HCT116 (cell line): ENCODE data around the gene CCDC154. TPM values are rescaled to one million over a fixed set of nuclear protein-coding genes. Genes with fewer than 3 reads are reported as not detected.
A peak's percentile ranks its signal among the peaks of the same experiment; 100 is the strongest.

Source experiments
- ATAC-seq: fragments of 200-7000 bp; cut with Tn5 transposase; 2 replicates; pipeline ENCODE4 v1.9.1; 2020; ENCODE audit warnings: mild to moderate bottlenecking, moderate library complexity
- BruUV-seq: library from RNA; stranded (reverse); fragments of 400-500 nt; replicated peaks from 2 replicates; lab custom pipeline; 2021; lab: Mats Ljungman, UMichigan
- CTCF ChIA-PET: fragments of 300-600 bp; sonication (Branson Sonifier 250); formaldehyde crosslinking; loops from one replicate; lab custom pipeline; 2021; ENCODE audit warnings: antibody characterized with exemption; lab: Charles Lee
- POLR2A ChIA-PET: fragments of 300-600, 350-600 bp; sonication (Branson Sonifier 250); formaldehyde crosslinking; loops from one replicate; lab custom pipeline; 2021; ENCODE audit warnings: antibody characterized with exemption; lab: Charles Lee
- RAD21 ChIA-PET, 2 experiments: fragments of 300-600 bp; sonication (Branson Sonifier 250); formaldehyde crosslinking; loops; one replicate each; lab custom pipeline; 2023; ENCODE audit warnings: low total read pairs in 2 of 2; ENCODE audit not compliant: uncharacterized antibody in 2 of 2, unreplicated experiment in 2 of 2, low non-redundant PET in 1 of 2; lab: Charles Lee
- DNase-seq: peaks from one replicate; pipeline ENCODE4 v3.0.0-alpha.2; 2010; ENCODE audit warnings: low read depth, low spot score
- H2AFZ ChIP-seq: fragments of 200-600 bp; shearing (Covaris generic), sonication (generic); 2 replicates; pipeline ENCODE4 v1.6.1; 2017; ENCODE audit warnings: low read depth, mixed run types, mixed read lengths, antibody characterized with exemption, low read length; ENCODE audit not compliant: poor library complexity, severe bottlenecking
- H3K27ac ChIP-seq: 2 replicates; pipeline ENCODE4 v1.5.1; 2012; ENCODE audit warnings: low read depth, low read length
- H3K27me3 ChIP-seq: fragments of 200-600 bp; sonication (generic); 2 replicates; pipeline ENCODE4 v1.6.1; 2016; ENCODE audit warnings: mixed run types, low read length, mixed read lengths; ENCODE audit not compliant: insufficient read depth
- H3K36me3 ChIP-seq, 2 experiments: fragments of 200-500 bp in 1 of 2; fragments of 200-600 bp in 1 of 2; sonication (Bioruptor generic) in 1 of 2; sonication (generic) in 1 of 2; 2 replicates each; pipeline versions ENCODE4 v1.5.1 to v1.6.1; 2014 to 2016; ENCODE audit warnings: low read length in 2 of 2, inconsistent platforms in 1 of 2, mixed read lengths in 1 of 2, mixed run types in 1 of 2; ENCODE audit not compliant: insufficient read depth in 2 of 2, control insufficient read depth in 1 of 2
- H3K4me1 ChIP-seq, 2 experiments: fragments of 200-600 bp in 1 of 2; sonication (generic) in 1 of 2; 2 replicates each; pipeline versions ENCODE4 v1.5.1 to v1.6.1; 2012 to 2017; ENCODE audit warnings: low read length in 2 of 2, inconsistent platforms in 1 of 2, mild to moderate bottlenecking in 1 of 2, mixed read lengths in 1 of 2, mixed run types in 1 of 2, moderate library complexity in 1 of 2; ENCODE audit not compliant: insufficient read depth in 2 of 2, control insufficient read depth in 1 of 2
- H3K4me2 ChIP-seq: fragments of 200-600 bp; sonication (generic); 2 replicates; pipeline ENCODE4 v1.6.1; 2017; ENCODE audit warnings: mixed run types, low read length, mixed read lengths
- H3K4me3 ChIP-seq, 2 experiments: fragments of 200-600 bp in 1 of 2; sonication (generic) in 1 of 2; replicated peaks in 1 of 2; 2 replicates each; pipeline ENCODE4 v1.5.1; 2011 to 2016; ENCODE audit warnings: low read length in 2 of 2, control low read depth in 1 of 2, low read depth in 1 of 2, mild to moderate bottlenecking in 1 of 2, mixed read lengths in 1 of 2, mixed run types in 1 of 2
- H3K79me2 ChIP-seq: fragments of 200-600 bp; sonication (generic); 2 replicates; pipeline ENCODE4 v1.6.1; 2017; ENCODE audit warnings: mild to moderate bottlenecking, mixed run types, low read length, moderate library complexity, mixed read lengths; ENCODE audit not compliant: insufficient read depth
- H3K9ac ChIP-seq: fragments of 200-600 bp; sonication (generic); 2 replicates; pipeline ENCODE4 v1.6.1; 2016; ENCODE audit warnings: low read length, mixed read lengths
- H3K9me2 ChIP-seq: fragments of 200-600 bp; sonication (generic), shearing (Covaris generic); 2 replicates; pipeline ENCODE4 v1.6.1; 2017; ENCODE audit warnings: mixed run types, mild to moderate bottlenecking, moderate library complexity; ENCODE audit not compliant: insufficient read depth
- H3K9me3 ChIP-seq, 2 experiments: fragments of 200-500 bp in 1 of 2; fragments of 200-600 bp in 1 of 2; sonication (Bioruptor generic) in 1 of 2; sonication (generic) in 1 of 2; 2 replicates each; pipeline ENCODE4 v1.6.1; 2014 to 2017; ENCODE audit warnings: low read length in 2 of 2, mixed read lengths in 2 of 2, inconsistent platforms in 1 of 2, low read depth in 1 of 2, mild to moderate bottlenecking in 1 of 2, mixed run types in 1 of 2, moderate library complexity in 1 of 2; ENCODE audit not compliant: control insufficient read depth in 1 of 2, insufficient read depth in 1 of 2
- H4K20me1 ChIP-seq: fragments of 200-600 bp; sonication (generic), shearing (Covaris generic); 2 replicates; pipeline ENCODE4 v1.6.1; 2017; ENCODE audit warnings: mixed run types, mild to moderate bottlenecking, moderate library complexity; ENCODE audit not compliant: insufficient read depth
- CEBPB ChIP-seq: IDR thresholded peaks from 2 replicates; pipeline ENCODE4 v1.6.1; 2012; ENCODE audit warnings: low read depth
- EGR1 ChIP-seq: IDR thresholded peaks from 2 replicates; pipeline ENCODE4 v1.6.1; 2012; ENCODE audit warnings: low read depth
- POLR2A ChIP-seq: IDR thresholded peaks from 2 replicates; pipeline ENCODE4 v1.7.0; 2011; ENCODE audit warnings: borderline replicate concordance; ENCODE audit not compliant: insufficient read depth, insufficient read length; ENCODE audit errors: extremely low read depth
- SP1 ChIP-seq: IDR thresholded peaks from 2 replicates; pipeline ENCODE4 v1.6.1; 2012; ENCODE audit warnings: low read depth
- TCF7L2 ChIP-seq: IDR thresholded peaks from 2 replicates; pipeline ENCODE4 v1.7.0; 2011; ENCODE audit warnings: borderline replicate concordance, inconsistent platforms; ENCODE audit not compliant: insufficient read depth, insufficient read length; ENCODE audit errors: extremely low read depth
- YY1 ChIP-seq: IDR thresholded peaks from 2 replicates; pipeline ENCODE4 v1.6.1; 2011; ENCODE audit warnings: low read length, low read depth, moderate library complexity, mild to moderate bottlenecking; ENCODE audit not compliant: insufficient replicate concordance; ENCODE audit errors: extremely low read depth
- intact Hi-C: fragments of 100-400 bp; cut with micrococcal nuclease; formaldehyde crosslinking; loops from 2 replicates; pipeline ENCODE4 v1.10.0; 2022
- total RNA-seq: library from RNA; stranded (reverse); gene quantifications from one replicate; pipeline ENCODE4 v1.2.1, GENCODE V29; 2021; ENCODE audit not compliant: unreplicated experiment

CCDC154 gene
- total RNA-seq, 1 experiment from 2014 or later: 1.7 TPM

- ChIA-PET CTCF (interaction anchor here (1.3 kb wide), 1 partner anchor 49 kb away, joined by 5 read pairs; no protein-coding TSS in a partner anchor), POLR2A (no interaction called here), RAD21 (interaction anchor here in 1 of 2 experiments (0.7 kb wide), 1 partner anchor 30 kb away, joined by 3 read pairs; no protein-coding TSS in a partner anchor)
- no peak for ATAC-seq
- Histone ChIP-seq H3K9me3 (no peaks in the 10 kb centered on the region), H3K36me3 (no peaks in the 10 kb centered on the region), H3K27me3 (no peaks in the 10 kb centered on the region), H3K27ac (no peak overlapping the region), H3K9ac (no peak overlapping the region), H3K9me2 (no peaks in the 10 kb centered on the region), H3K4me1 (peaks cover 14 to 37% of the 10 kb centered on the region in 2 experiments), H2AFZ (no peak overlapping the region), H3K79me2 (peaks cover 6% of the 10 kb centered on the region), H4K20me1 (no peaks in the 10 kb centered on the region), H3K4me3 (no peak overlapping the region), H3K4me2 (no peak overlapping the region)
- no peak for DNase-seq
- no peak for TF ChIP-seq SP1
- no peak for TF ChIP-seq POLR2A
- TF ChIP-seq CEBPB: no peak
- no peak for TF ChIP-seq YY1
- intact Hi-C loops: loop anchor here (10.0 kb wide), 1 partner anchor 48 kb away; no protein-coding TSS in a partner anchor
- BruUV-seq: no TSS peak
These were observed 31.5 kb downstream of the CCDC154 start for GRCh38 chr16:1412847-1413246.

- Histone ChIP-seq H3K27me3 (no peaks in the 10 kb centered on the region), H3K4me3 (peak overlapping the region; percentile 27 to 54), H3K9me2 (no peaks in the 10 kb centered on the region)
- intact Hi-C loops: no loop called here
- no TSS peak for BruUV-seq
- RAD21 ChIA-PET: no interaction called here
- no peak for TF ChIP-seq EGR1
- TF ChIP-seq SP1: peak; percentile 81
- TF ChIP-seq TCF7L2: peak; percentile 69
- TF ChIP-seq, all 23 proteins: peak for 2
- CTCF ChIA-PET: no interaction called here
- H3K9me3 ChIP-seq: no peaks in the 10 kb centered on the region
- peak overlapping the region; percentile 95 for H3K4me2 ChIP-seq
- peak overlapping the region; percentile 26; the same call in 1 of the 2 replicates for H3K27ac ChIP-seq
- H3K79me2 ChIP-seq: 0 out of 2 replicates have a peak, but pooled peaks cover 4% of the 10 kb centered on the region
- DNase-seq (peak; percentile 58), ATAC-seq (peak; percentile 94)
- peaks cover 9 to 12% of the 10 kb centered on the region in 2 experiments for H3K4me1 ChIP-seq
- H3K9ac ChIP-seq: peak overlapping the region; percentile 47
- H4K20me1 ChIP-seq: no peaks in the 10 kb centered on the region
- no peak overlapping the region for H2AFZ ChIP-seq
- no peaks in the 10 kb centered on the region for H3K36me3 ChIP-seq
- POLR2A ChIA-PET: interaction anchor here (0.5 to 0.7 kb wide), 2 partner anchors 12 to 314 kb away, joined by 3 read pairs; partner anchors contain the start of gene UQCC4
These were observed 36.1 kb downstream of the CCDC154 start for GRCh38 chr16:1408171-1408837.
